Limb (tissue), 2 donors: ENCODE results near the gene BEX3.
"Not testable (repeated sequence)": the region's sequence is repeated elsewhere in the genome, so short reads cannot be mapped to it uniquely, and the experiment has no call there.

Source experiments
- DNase-seq, 2 donors: peaks; one replicate each; pipeline ENCODE4 v3.0.0-alpha.2; 2016; ENCODE audit errors: extremely low spot score in 2 of 2

The BEX3 gene

DNA sequence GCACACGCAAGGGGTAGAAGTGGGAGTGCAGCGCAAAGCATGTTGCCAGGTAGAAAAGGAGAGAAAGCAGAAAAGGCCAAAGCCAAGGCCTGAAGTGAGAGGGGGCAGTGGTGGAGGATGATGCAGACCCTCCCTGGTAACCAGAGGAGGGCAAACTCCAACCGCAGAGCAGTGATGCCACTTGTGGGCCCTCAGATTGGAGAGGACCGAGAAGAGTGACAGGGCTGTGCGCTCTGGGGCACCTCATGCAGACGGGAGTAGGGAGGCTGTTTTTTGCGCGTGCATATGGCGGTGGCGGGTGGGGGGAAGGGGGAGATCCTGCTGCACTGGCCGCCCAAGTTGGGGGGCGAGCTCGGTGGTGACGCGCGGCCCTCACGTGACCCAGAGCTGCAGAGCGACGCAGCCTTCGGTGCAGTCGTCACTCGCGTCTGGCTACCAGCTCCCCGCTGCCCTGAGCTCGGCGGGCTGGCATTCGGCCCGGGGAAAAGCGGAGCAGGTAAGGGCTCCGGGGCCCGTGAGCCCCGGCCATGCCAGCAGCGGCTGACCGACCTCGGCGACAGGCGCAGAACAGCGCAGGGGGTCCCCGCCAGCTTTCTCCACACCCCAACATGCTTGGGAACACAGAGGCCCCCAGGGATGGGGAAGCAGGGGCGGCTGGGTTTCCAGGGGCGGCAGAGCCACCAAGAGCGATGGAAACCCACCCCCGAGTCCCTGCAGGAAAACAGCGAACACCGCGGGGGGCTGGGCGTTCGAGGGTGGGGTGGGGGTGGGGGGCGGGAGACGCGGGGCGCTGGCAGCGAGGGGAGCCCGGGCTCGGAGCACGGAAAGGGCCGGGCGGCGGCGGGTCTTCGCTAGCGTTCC, at the start of gene BEX3:
TSS of gene BEX3 (plus strand) at position 421 of the 861 bp plus-strand sequence. CDS start 984 bp downstream, outside the sequence.
- peak; percentile 12 to 86 for DNase-seq

- peak; percentile 72 for DNase-seq
These were observed 46.3 kb upstream of the BEX3 start, which contains the start of gene TCEAL7 for GRCh38 chrX:103329991-103330390. TSS of gene TCEAL7 (plus strand) at chrX:103330239. CDS start at chrX:103331404, 1,165 bp downstream.

DNA sequence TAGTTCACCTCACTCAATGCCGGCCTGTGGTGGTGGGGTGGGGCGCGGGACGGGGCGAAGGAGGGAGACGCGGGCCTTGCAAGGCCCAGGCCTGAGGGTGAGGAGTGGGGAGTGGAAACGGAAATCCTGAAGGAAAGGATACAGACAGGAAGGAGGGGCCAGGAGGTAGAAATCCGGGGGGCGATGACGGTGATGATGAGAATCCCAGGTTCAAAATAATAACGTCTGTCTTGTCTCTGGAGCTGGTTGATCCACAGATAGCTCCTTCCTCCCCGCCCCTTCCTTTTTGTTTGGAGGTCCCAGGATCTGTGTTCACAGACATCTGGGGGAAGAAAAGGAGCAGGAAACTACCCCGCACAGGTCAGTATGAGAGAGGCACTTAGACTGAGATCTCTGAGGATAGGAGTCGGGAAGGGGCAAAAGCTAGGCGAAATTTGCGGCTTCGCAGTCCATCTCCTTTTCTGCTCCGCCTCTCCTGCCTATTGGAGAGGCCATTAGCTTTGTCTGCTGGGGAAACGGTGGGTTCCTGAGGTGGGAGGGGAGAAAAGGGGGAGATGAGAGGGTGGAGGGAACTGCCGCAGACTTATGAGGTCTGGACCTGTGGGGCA, 45.6 kb upstream of the BEX3 start:
- peak; percentile 26 to 66 for DNase-seq

DNA sequence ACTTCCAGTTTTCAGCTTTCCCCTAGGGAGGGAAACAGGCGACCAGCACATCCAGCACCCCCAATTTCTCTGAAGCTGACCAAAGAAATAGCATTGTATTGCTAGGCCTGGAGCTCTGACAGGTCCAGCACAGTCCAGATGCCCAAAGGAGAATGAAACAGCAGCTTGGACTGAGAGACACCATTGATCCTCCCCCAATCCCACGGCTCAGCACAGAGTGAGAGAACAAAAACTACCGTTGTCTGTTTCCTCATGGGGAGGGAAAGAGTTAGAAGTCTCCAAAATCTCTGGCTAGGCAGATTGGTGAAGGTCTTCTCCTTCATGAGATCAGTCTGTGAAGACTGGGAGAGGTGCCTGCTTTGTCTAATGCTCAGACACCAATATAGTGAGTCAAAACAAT, 37.7 kb upstream of the BEX3 start:
- no peak for DNase-seq

DNA sequence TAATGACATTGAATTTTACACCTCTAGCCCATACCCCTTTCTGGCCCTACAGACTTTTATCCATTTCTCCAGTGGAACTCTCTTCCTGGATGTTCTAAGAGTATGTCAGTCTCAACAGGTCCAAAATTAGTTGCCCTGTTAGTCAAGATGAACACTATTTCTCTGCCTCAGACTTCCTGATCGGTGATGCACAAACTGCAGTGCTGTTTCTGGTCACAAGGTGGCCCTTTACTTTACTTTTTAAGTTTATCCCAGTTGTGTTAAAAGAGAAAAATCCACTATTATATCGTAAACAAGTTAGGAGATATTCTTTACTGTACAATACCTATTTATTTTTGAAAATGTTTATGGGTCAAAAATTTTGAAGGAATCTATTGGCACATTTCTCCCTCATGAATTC, 33.2 kb upstream of the BEX3 start:
- peak; percentile 28 to 42 for DNase-seq

DNA sequence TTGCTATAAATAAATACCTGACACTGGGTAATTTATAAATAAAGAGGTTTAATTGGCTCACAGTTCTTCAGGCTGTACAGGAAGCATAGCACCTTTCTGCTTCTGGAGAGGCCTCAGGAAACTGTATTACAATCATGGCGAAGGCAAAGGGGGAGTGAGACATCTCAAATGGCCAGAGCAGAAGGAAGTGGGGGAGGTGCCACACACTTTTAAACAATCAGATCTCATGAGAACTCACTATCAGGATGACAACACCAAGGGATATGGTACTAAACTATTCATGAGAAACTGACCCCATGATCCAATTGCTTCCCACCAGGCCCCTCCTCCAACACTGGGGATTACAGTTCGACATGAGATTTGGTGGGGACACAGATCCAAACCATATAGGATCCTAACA, 31.7 kb upstream of the BEX3 start:
- no peak for DNase-seq

DNA sequence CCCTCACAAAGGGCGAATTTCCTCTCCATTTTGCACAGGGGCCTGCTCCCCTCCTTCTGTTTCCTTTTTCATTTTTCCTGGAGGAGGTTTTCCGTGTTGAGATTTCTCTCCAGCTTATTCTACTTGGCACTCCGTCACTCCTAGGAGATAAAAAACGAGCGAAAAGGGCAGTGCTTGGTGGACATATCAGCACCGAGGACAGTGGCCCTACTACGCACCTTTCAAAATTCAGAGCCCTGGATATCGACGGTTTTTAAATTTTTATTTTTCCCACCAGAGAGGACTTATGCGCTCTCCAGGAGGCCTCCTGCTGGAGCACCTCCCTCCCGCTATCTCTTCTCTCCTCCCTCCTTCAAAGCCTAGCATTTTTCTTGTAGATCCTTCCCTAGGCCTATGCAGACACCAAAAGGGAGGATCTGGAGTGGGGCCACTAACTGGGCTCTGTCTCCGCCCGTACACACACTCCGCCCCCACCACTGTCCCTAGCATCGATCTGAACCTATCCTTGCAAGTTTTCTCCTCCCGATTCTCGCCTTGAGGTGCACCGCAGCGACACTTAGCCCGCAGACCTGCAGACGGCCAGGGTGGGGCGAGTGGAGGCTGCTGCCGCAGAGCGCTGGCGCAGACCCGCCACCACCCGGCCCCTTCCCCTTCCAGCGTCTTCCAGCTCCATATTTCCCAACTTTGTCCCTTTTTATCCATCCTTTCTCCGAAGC, 28.5 kb upstream of the BEX3 start:
- no peak for DNase-seq

DNA sequence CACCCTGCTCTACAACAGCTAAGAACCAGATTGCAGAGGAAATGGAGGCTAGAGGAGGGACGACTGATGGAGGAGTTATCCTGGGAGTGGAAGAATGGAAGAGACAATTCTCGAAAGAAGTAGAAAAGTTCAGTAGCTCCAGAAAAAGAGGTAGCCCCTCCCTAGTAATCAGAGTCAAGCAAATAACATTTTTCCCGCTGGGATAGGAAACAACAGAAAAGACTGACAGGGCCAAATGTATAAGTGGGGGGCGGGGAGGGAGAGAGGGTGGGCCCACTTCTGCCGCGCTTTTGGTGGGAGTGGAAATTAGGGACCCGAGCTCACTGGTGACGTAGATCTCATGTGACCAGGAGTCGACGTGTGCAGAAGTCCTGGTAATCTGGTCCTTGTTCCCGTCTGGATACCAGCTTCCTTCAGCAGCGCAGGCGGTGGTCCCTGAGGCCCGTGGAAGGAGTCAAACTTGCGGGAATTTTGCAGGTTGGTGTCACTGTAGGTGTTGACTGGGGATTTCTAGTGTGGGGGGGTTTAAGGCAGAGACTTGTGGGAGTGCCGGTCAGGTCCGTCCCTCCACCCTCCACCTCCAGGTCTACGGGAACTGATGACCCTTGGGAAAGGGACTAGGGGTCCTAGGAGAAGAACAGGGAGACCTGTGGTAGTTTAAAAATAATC, 20.1 kb upstream of the BEX3 start, which contains the start of gene TCEAL9:
TSS of gene TCEAL9 (plus strand) at position 377 of the 669 bp plus-strand sequence. CDS start 1,179 bp downstream, outside the sequence.
- peak; percentile 77 to 83 for DNase-seq

DNA sequence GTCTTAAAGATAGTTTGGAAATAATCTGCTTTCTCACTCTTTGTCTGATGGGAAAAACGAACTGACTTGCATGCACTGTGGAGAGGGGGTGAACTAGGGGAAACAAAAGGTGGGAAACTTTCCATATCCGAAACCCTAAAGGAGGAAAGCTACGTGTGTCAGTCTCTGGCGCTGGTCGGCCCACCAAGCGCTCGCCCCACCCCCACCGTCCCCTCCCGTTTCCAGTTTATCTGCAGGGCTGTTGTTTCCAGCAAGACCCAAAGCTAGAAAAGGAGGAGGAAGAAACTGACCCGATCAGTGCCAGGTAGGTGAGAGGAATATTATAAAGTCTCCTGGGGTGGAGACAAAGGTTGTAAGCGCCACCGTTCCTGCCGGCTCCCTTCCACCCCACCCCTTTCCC, 19.5 kb upstream of the BEX3 start:
- peak in 1 of 2 donors; percentile 67 for DNase-seq

DNA sequence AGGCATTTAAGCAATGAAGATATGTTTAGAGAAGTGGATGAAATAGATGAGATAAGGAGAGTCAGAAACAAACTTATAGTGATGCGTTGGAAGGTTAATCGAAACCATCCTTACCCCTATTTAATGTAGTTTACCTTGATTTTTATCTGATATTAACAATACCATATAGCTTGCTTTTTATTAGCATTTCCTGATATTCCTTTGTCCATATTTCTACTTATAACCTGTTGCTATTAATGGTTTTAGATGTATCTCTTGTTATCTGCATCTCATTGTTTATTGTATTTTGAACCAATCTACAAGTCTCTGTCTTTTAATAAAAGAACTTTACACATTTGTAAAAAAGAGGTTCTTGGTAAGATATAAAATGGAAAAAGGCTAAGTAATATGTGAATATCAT, 18.5 kb upstream of the BEX3 start:
- no peak for DNase-seq

- DNase-seq, result not testable (repeated sequence)
These were observed 16.7 kb upstream of the BEX3 start for GRCh38 chrX:103359605-103360004.

DNA sequence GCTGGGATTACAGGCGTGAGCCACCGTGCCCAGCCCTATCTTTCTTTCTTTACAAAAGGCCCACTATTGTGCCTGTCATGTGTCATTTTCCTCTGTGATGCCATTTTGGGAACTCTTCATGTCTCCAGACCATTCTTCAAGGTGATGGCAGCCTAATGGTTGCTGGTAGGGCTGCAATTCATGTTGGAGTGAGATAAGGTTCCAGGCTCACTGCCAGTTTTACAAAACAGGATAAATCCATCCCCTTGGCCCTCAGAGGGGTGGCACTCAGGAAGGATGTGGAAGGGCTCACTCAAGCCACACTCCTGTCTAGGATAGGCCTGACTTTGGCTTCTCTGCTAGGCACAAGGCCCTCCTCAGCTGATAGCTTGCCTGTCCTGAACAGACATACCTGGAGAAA, 16.2 kb upstream of the BEX3 start:
- DNase-seq, result no peak

GRCh38 chrX:103360916-103361315, 15.4 kb upstream of the BEX3 start:
- no peak for DNase-seq

GRCh38 chrX:103361798-103362197, 14.5 kb upstream of the BEX3 start:
- no peak for DNase-seq

DNA sequence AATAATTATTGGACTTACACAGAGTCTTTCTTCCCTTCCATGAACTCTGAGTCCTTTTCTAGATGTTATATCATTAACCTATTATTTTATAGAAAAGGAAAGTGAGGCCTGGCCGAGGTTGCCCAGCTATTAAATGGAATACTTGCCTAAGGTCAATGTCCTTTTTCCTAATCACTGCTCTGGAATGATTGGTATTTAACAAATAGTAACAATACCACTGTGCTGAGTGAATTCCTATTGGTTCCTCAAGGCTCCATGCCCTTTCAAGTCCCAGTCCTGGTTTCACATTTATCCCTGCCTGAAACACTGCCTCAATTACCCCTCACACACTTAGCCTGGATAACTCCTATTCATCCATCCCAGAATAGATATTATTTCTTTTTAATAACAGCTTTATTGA, 13.9 kb upstream of the BEX3 start:
- no peak for DNase-seq

- no peak for DNase-seq
These were observed 13.3 kb upstream of the BEX3 start for GRCh38 chrX:103363046-103363445.

DNA sequence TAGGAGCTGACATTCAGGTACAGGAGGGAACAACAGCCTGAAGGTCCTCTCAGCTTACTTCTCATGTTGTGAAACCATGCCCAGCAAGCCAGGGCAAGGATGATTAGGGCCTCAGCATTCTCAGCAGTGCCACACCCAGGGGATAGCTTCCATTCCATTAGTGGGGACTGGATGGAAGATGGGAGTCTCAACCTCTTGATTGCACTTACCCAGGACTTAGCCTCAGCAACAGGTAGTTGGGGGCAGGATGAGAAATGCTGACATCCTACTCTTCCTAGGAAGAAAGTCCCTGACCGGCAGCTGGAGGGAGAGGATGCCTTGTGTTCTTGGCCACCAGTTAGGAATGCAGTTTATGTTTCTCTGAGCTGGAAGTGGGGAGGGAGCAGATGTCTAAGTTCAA, 8.8 kb upstream of the BEX3 start:
- no peak for DNase-seq

- no peak for DNase-seq
These were observed 6.9 kb upstream of the BEX3 start for GRCh38 chrX:103369479-103369878.

- no peak for DNase-seq
These were observed 3.5 kb upstream of the BEX3 start for GRCh38 chrX:103372886-103373285.

DNA sequence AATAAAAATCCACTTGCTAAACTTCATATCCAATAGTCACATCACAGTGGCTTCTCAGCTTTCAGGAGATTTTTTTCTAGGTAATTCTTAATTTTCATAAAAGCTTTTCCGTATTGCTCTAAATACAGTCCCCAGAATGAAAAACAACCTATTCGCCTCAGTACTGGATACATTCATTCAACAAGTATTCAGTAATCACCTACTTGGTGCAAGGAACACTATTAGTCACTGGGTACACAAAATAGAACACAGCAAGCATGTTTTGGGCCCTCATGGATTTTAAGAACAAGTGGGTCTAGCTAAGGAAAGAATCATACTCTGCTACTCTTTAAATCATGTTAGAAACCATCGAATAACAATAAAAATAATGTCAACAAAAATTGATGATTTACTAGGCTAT, 2.8 kb upstream of the BEX3 start:
- no peak for DNase-seq

DNA sequence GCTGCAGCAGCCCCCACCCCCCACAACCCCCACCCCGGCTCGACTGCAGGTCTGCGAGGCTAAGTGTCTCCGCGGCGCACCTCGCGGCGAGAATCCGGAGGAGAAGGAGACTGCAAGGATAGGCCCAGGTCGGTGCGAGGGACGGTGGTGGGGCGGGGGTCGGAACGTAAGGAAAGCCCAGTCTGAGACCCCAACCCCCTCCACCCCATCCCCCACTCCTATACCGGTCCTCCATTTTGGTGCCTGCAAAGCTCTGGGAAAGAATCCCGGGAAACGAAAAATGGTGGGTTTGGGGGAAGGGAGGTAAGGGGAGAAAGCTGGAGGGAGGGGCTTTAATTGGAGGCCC, 614 bp downstream of the BEX3 start:
- peak; percentile 18 to 76 for DNase-seq

DNA sequence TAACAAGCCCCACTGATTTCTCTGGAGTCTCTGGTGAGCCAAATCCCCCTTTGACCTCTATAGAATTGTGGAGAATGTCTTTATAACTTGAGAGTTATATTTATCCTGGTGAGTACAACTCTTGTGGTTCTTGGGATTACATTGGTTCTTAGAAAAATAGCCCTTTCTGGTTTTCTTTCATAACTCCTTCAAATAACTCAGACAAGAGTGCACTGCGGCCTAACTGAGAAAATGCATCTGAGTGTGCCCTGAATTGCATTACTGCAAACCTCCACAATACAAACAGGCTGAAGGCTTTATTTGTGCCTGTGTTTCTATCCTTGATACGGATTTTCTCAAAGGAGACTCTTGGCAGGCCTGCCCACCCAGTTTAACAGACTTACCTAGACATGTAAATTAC, 2.7 kb downstream of the BEX3 start:
- no peak for DNase-seq
